ENCODE measurements around the gene SPINK4. TPM values are rescaled to one million over a fixed set of nuclear protein-coding genes. Genes with fewer than 3 reads are reported as not detected.

The SPINK4 gene
- polyA plus RNA-seq, 1 donor from 2014 or later: not detected

- no peak overlapping the region for H3K4me3 ChIP-seq (ENCODE audit: low read length)
- H3K27me3 ChIP-seq (ENCODE audit: insufficient read depth, low read depth, low read length): no peaks in the 10 kb centered on the region
- H3K27ac ChIP-seq (ENCODE audit: low read length): no peak overlapping the region
- H3K9me3 ChIP-seq (ENCODE audit: low read length): no peaks in the 10 kb centered on the region
- no peaks in the 10 kb centered on the region for H3K79me2 ChIP-seq (replicated peaks; ENCODE audit: insufficient read depth, low read length)
- H4K20me1 ChIP-seq (ENCODE audit: insufficient read depth): no peaks in the 10 kb centered on the region
- no peak overlapping the region for H3K9ac ChIP-seq (ENCODE audit: low read length)
- H3K36me3 ChIP-seq (ENCODE audit: insufficient read depth, low read length): no peaks in the 10 kb centered on the region
- no peaks in the 10 kb centered on the region for H3F3A ChIP-seq (ENCODE audit: insufficient read depth, low read length, poor library complexity, severe bottlenecking)
- H3K4me2 ChIP-seq (ENCODE audit: low read length): no peak overlapping the region
- no peaks in the 10 kb centered on the region for H3K9me2 ChIP-seq (ENCODE audit: insufficient read depth, low read length)
- TF ChIP-seq POLR2AphosphoS5 (IDR thresholded peaks at IDR 0.05) (no peak), EZH2 (IDR thresholded peaks at IDR 0.05; ENCODE audit: borderline replicate concordance, insufficient read depth, low read length, poor library complexity, severe bottlenecking) (no peak), TAF1 (IDR thresholded peaks at IDR 0.05; ENCODE audit: low read depth) (no peak), SMC3 (conservative IDR thresholded peaks at IDR 0.05; ENCODE audit: poor library complexity) (no peak), MXI1 (conservative IDR thresholded peaks at IDR 0.05; ENCODE audit: poor library complexity, severe bottlenecking) (no peak), RAD21 (conservative IDR thresholded peaks at IDR 0.05) (no peak), EP300 (conservative IDR thresholded peaks at IDR 0.05; ENCODE audit: poor library complexity, severe bottlenecking) (no peak)
- TF ChIP-seq, protein P1, sequence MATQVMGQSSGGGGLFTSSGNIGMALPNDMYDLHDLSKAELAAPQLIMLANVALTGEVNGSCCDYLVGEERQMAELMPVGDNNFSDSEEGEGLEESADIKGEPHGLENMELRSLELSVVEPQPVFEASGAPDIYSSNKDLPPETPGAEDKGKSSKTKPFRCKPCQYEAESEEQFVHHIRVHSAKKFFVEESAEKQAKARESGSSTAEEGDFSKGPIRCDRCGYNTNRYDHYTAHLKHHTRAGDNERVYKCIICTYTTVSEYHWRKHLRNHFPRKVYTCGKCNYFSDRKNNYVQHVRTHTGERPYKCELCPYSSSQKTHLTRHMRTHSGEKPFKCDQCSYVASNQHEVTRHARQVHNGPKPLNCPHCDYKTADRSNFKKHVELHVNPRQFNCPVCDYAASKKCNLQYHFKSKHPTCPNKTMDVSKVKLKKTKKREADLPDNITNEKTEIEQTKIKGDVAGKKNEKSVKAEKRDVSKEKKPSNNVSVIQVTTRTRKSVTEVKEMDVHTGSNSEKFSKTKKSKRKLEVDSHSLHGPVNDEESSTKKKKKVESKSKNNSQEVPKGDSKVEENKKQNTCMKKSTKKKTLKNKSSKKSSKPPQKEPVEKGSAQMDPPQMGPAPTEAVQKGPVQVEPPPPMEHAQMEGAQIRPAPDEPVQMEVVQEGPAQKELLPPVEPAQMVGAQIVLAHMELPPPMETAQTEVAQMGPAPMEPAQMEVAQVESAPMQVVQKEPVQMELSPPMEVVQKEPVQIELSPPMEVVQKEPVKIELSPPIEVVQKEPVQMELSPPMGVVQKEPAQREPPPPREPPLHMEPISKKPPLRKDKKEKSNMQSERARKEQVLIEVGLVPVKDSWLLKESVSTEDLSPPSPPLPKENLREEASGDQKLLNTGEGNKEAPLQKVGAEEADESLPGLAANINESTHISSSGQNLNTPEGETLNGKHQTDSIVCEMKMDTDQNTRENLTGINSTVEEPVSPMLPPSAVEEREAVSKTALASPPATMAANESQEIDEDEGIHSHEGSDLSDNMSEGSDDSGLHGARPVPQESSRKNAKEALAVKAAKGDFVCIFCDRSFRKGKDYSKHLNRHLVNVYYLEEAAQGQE (IDR thresholded peaks at IDR 0.05; ENCODE audit: borderline replicate concordance): no peak
- H2AFZ ChIP-seq (ENCODE audit: low read depth, low read length): no peak overlapping the region
Measured at GRCh38 chr9:33244137-33244784, 4.3 kb downstream of the SPINK4 start.

DNA sequence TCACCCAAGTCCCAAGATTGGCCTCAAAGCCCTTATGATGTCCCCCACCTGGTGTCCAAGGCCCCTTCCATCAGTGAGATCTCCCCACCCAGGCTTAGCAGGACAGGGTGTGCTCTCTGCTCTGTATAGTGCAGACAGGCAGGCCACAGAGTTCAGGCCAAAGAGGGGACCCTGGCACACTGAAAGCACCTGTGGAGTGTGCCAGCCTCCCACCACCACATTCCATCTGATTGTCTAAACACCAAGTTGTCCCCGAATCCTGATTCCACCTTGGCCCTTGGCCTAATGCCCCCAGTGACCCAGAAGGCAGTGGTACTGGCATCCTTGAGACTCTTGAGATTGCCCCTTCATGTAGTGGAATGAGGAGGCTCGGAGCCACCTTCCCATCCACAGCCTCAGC is 5.4 kb downstream of the SPINK4 start:
- Histone ChIP-seq H3K9me2 (ENCODE audit: insufficient read depth, low read length) (no peaks in the 10 kb centered on the region), H2AFZ (ENCODE audit: low read depth, low read length) (no peak overlapping the region), H3K9ac (ENCODE audit: low read length) (no peak overlapping the region), H3K27me3 (ENCODE audit: insufficient read depth, low read depth, low read length) (no peaks in the 10 kb centered on the region), H3F3A (ENCODE audit: insufficient read depth, low read length, poor library complexity, severe bottlenecking) (no peaks in the 10 kb centered on the region), H3K4me2 (ENCODE audit: low read length) (no peak overlapping the region), H3K9me3 (ENCODE audit: low read length) (no peaks in the 10 kb centered on the region), H4K20me1 (ENCODE audit: insufficient read depth) (no peaks in the 10 kb centered on the region), H3K27ac (ENCODE audit: low read length) (no peak overlapping the region), H3K79me2 (replicated peaks; ENCODE audit: insufficient read depth, low read length) (no peaks in the 10 kb centered on the region), H3K36me3 (ENCODE audit: insufficient read depth, low read length) (no peaks in the 10 kb centered on the region), H3K4me3 (ENCODE audit: low read length) (no peak overlapping the region)
- no peak for TF ChIP-seq MXI1 (conservative IDR thresholded peaks at IDR 0.05; ENCODE audit: poor library complexity, severe bottlenecking)
- no peak for TF ChIP-seq SMC3 (conservative IDR thresholded peaks at IDR 0.05; ENCODE audit: poor library complexity)
- TF ChIP-seq EZH2 (IDR thresholded peaks at IDR 0.05; ENCODE audit: borderline replicate concordance, insufficient read depth, low read length, poor library complexity, severe bottlenecking): no peak

- Histone ChIP-seq H3K79me2 (replicated peaks; ENCODE audit: insufficient read depth, low read length) (no peaks in the 10 kb centered on the region), H3K27me3 (ENCODE audit: insufficient read depth, low read depth, low read length) (no peaks in the 10 kb centered on the region), H3K36me3 (ENCODE audit: insufficient read depth, low read length) (no peaks in the 10 kb centered on the region), H3K9ac (ENCODE audit: low read length) (no peak overlapping the region), H3K9me2 (ENCODE audit: insufficient read depth, low read length) (no peaks in the 10 kb centered on the region), H4K20me1 (ENCODE audit: insufficient read depth) (no peaks in the 10 kb centered on the region), H3F3A (ENCODE audit: insufficient read depth, low read length, poor library complexity, severe bottlenecking) (no peaks in the 10 kb centered on the region), H2AFZ (ENCODE audit: low read depth, low read length) (no peak overlapping the region), H3K4me2 (ENCODE audit: low read length) (no peak overlapping the region), H3K4me3 (ENCODE audit: low read length) (no peak overlapping the region), H3K27ac (ENCODE audit: low read length) (no peak overlapping the region), H3K9me3 (ENCODE audit: low read length) (no peaks in the 10 kb centered on the region)
- TF ChIP-seq SMC3 (conservative IDR thresholded peaks at IDR 0.05; ENCODE audit: poor library complexity) (no peak), TAF1 (IDR thresholded peaks at IDR 0.05; ENCODE audit: low read depth) (no peak), EZH2 (IDR thresholded peaks at IDR 0.05; ENCODE audit: borderline replicate concordance, insufficient read depth, low read length, poor library complexity, severe bottlenecking) (no peak), CTCF (IDR thresholded peaks at IDR 0.05; ENCODE audit: poor library complexity, severe bottlenecking) (no peak), EP300 (conservative IDR thresholded peaks at IDR 0.05; ENCODE audit: poor library complexity, severe bottlenecking) (no peak), MXI1 (conservative IDR thresholded peaks at IDR 0.05; ENCODE audit: poor library complexity, severe bottlenecking) (no peak), RAD21 (conservative IDR thresholded peaks at IDR 0.05) (no peak), POLR2AphosphoS5 (IDR thresholded peaks at IDR 0.05) (no peak)
- TF ChIP-seq, protein P1 (IDR thresholded peaks at IDR 0.05; ENCODE audit: borderline replicate concordance): no peak
Measured at GRCh38 chr9:33246269-33246860, 6.4 kb downstream of the SPINK4 start.

All from neural cell (in vitro differentiated cells).